Activated T-helper 1 cell treated with anti-CD3 and anti-CD28 coated beads, Interleukin-12 subunit alpha, Interleukin-12 subunit beta, Interleukin-2, Interleukin-4 antibody, amounts not matched to agents 30 ng/mL and 10 ng/mL and 1 ng/mL, durations not matched to agents 14 hours and 24 hours and 36 hours (primary cell): Measurements from ENCODE around the gene PTPRU. TPM values are rescaled to one million over a fixed set of nuclear protein-coding genes. Genes with fewer than 3 reads are reported as not detected.
"Not testable (repeated sequence)": the region's sequence is repeated elsewhere in the genome, so short reads cannot be mapped to it uniquely, and the experiment has no call there.

Experiments used
- DNase-seq: peaks from one replicate; pipeline ENCODE4 v3.0.0; 2021; ENCODE audit warnings: low spot score
- H3K27ac Mint-ChIP-seq: one replicate; pipeline ENCODE4 v1.8.0; 2021; ENCODE audit warnings: mild to moderate bottlenecking, mixed read lengths
- H3K27me3 Mint-ChIP-seq: one replicate; pipeline ENCODE4 v1.8.0; 2022; ENCODE audit warnings: mild to moderate bottlenecking, moderate library complexity, mixed read lengths; ENCODE audit not compliant: insufficient read depth
- H3K36me3 Mint-ChIP-seq: one replicate; pipeline ENCODE4 v1.8.0; 2021; ENCODE audit warnings: low read depth, mixed read lengths
- H3K4me1 Mint-ChIP-seq: one replicate; pipeline ENCODE4 v1.8.0; 2021; ENCODE audit warnings: low read depth, mixed read lengths
- H3K4me3 Mint-ChIP-seq: one replicate; pipeline ENCODE4 v1.8.0; 2021; ENCODE audit warnings: mild to moderate bottlenecking, moderate library complexity, mixed read lengths
- H3K9me3 Mint-ChIP-seq: one replicate; pipeline ENCODE4 v1.8.0; 2021; ENCODE audit warnings: mixed read lengths
- intact Hi-C: fragments of 100-400 bp; cut with micrococcal nuclease; formaldehyde crosslinking; loops from one replicate; pipeline ENCODE4 v1.15.1; 2024
- total RNA-seq: library from RNA; stranded (reverse); gene quantifications from 2 replicates; pipeline ENCODE4 v1.2.3, GENCODE V29; 2022

The PTPRU gene
- total RNA-seq, 1 donor from 2014 or later, result 0.67 TPM

- peaks cover 11% of the 10 kb centered on the region for H3K4me1 Mint-ChIP-seq
- no peaks in the 10 kb centered on the region for H3K9me3 Mint-ChIP-seq
- intact Hi-C loops, result loop anchor here (1.0 to 5.0 kb wide), 6 partner anchors 21 to 417 kb away; partner anchors contain the start of gene SRSF4
- peaks cover 14% of the 10 kb centered on the region for H3K36me3 Mint-ChIP-seq
- no peaks in the 10 kb centered on the region for H3K27me3 Mint-ChIP-seq
- no peak overlapping the region for H3K4me3 Mint-ChIP-seq
- H3K27ac Mint-ChIP-seq, result no peak overlapping the region
- DNase-seq, result peak; percentile 78
These were observed 33.6 kb upstream of the PTPRU start for GRCh38 chr1:29202584-29203340.

DNA sequence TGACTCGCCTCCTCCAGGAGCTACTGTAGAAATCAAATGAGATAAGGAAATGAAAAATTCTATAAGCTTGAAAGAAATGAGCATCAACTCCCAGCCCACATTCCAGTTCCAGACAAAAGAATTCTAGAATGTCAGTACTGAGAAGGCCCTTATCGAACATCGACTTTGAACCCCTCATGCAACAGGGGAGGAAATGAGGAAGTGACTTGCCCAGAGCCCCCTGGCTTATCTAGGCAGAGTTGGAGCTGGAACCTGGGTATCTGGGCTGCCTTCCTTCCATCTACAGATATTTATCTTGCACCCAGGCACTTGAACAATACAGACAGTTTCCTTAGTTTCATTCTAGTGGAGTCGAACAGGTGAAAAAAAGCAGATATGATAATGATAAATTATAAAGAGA lies 27.9 kb upstream of the PTPRU start:
- Mint-ChIP-seq H3K36me3 (peaks cover 10% of the 10 kb centered on the region), H3K27me3 (no peaks in the 10 kb centered on the region), H3K4me3 (no peak overlapping the region), H3K27ac (no peak overlapping the region), H3K9me3 (no peaks in the 10 kb centered on the region), H3K4me1 (no peaks in the 10 kb centered on the region)
- no peak for DNase-seq
- intact Hi-C loops, result no loop called here

- Mint-ChIP-seq H3K36me3 (peaks cover 13% of the 10 kb centered on the region), H3K4me3 (no peak overlapping the region), H3K27ac (no peak overlapping the region), H3K9me3 (no peaks in the 10 kb centered on the region), H3K4me1 (no peaks in the 10 kb centered on the region), H3K27me3 (no peaks in the 10 kb centered on the region)
- DNase-seq, result no peak
- intact Hi-C loops, result no loop called here
These were observed 27.1 kb upstream of the PTPRU start for GRCh38 chr1:29209173-29209572.

- Mint-ChIP-seq H3K4me3 (no peak overlapping the region), H3K27me3 (no peaks in the 10 kb centered on the region), H3K4me1 (no peaks in the 10 kb centered on the region), H3K36me3 (peaks cover 15% of the 10 kb centered on the region), H3K27ac (no peak overlapping the region), H3K9me3 (no peaks in the 10 kb centered on the region)
- DNase-seq, result no peak
- intact Hi-C loops, result no loop called here
These were observed 25.8 kb upstream of the PTPRU start for GRCh38 chr1:29210278-29211085.

- intact Hi-C loops, result no loop called here
- no peaks in the 10 kb centered on the region for H3K27me3 Mint-ChIP-seq
- H3K4me1 Mint-ChIP-seq, result no peaks in the 10 kb centered on the region
- H3K4me3 Mint-ChIP-seq, result no peak overlapping the region
- DNase-seq, result no peak
- no peaks in the 10 kb centered on the region for H3K9me3 Mint-ChIP-seq
- peaks cover 18% of the 10 kb centered on the region for H3K36me3 Mint-ChIP-seq
- no peak overlapping the region for H3K27ac Mint-ChIP-seq
These were observed 25.0 kb upstream of the PTPRU start for GRCh38 chr1:29211086-29212030.

DNA sequence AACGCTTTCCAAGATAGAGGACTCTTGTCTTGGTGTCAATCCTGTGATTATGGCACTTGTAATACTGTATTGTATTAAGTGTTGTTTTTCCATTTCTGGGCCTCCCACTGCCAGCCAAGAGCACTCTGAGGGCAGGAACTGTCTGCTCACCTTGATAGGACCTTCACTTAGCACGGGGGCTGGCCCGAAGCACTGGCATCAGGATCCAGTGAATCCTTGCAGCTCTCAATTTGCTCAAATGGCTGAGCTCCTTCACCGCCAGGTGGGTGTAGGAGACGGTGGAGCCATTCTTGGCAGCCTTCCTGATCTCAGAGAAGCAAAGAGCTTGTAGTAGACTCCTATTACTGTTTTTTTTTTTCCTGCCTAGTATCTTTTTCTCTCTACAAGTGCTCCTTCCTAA lies 23.3 kb upstream of the PTPRU start:
- intact Hi-C loops, result no loop called here
- no peak overlapping the region for H3K27ac Mint-ChIP-seq
- H3K4me3 Mint-ChIP-seq, result no peak overlapping the region
- H3K4me1 Mint-ChIP-seq, result no peaks in the 10 kb centered on the region
- H3K36me3 Mint-ChIP-seq, result peaks cover 18% of the 10 kb centered on the region
- DNase-seq, result no peak
- no peaks in the 10 kb centered on the region for H3K27me3 Mint-ChIP-seq
- H3K9me3 Mint-ChIP-seq, result no peaks in the 10 kb centered on the region

- H3K4me1 Mint-ChIP-seq, result peaks cover 5% of the 10 kb centered on the region
- H3K4me3 Mint-ChIP-seq, result no peak overlapping the region
- no peaks in the 10 kb centered on the region for H3K27me3 Mint-ChIP-seq
- H3K27ac Mint-ChIP-seq, result no peak overlapping the region
- intact Hi-C loops, result no loop called here
- peaks cover 24% of the 10 kb centered on the region for H3K36me3 Mint-ChIP-seq
- no peak for DNase-seq
- H3K9me3 Mint-ChIP-seq, result no peaks in the 10 kb centered on the region
These were observed 18.7 kb upstream of the PTPRU start for GRCh38 chr1:29217633-29218032.

DNA sequence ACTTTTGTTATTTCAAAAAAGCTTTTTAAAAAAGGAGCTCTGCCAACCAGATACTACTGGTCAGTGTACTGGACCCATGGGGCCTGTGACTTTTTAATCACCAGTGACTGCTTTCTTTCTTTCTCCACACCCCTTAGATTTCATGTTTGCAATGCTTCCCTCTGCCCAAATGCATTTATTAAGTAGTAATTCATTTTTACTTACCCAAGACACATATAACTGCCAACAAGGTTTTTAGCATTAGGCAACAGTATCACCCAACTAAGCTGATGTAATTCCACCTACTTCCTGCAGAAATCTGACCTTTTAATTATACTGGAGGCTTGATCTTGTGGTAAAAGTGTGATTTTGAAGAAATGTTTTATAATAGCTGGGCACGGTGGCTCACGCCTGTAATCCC lies 18.1 kb upstream of the PTPRU start:
- H3K9me3 Mint-ChIP-seq, result no peaks in the 10 kb centered on the region
- intact Hi-C loops, result no loop called here
- H3K4me1 Mint-ChIP-seq, result peaks cover 5% of the 10 kb centered on the region
- H3K27me3 Mint-ChIP-seq, result no peaks in the 10 kb centered on the region
- H3K27ac Mint-ChIP-seq, result no peak overlapping the region
- no peak for DNase-seq
- peaks cover 19% of the 10 kb centered on the region for H3K36me3 Mint-ChIP-seq
- H3K4me3 Mint-ChIP-seq, result no peak overlapping the region

DNA sequence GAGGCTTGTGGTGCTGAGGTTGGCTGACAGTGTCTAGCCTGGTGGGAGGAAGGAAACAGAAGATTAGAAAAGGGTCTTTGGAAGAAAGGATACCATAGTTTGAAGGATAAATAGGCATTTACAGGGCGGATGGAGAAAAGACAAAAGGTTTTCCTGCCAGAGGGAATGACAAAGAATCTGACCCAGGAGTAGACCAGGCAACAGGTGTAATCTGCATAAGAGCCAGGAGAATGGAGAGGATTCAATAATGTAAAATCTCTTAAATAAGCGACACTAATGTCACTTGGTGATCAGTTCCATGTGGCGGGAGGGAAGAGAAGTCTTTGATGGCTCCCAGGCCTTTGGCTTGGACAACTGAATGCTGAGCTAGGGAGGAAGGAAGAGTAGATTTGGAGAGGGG lies 15.0 kb upstream of the PTPRU start:
- DNase-seq, result no peak
- Mint-ChIP-seq H3K9me3 (no peaks in the 10 kb centered on the region), H3K36me3 (peaks cover 8% of the 10 kb centered on the region), H3K4me1 (peaks cover 5% of the 10 kb centered on the region), H3K27me3 (no peaks in the 10 kb centered on the region), H3K4me3 (no peak overlapping the region), H3K27ac (no peak overlapping the region)
- intact Hi-C loops, result no loop called here

DNA sequence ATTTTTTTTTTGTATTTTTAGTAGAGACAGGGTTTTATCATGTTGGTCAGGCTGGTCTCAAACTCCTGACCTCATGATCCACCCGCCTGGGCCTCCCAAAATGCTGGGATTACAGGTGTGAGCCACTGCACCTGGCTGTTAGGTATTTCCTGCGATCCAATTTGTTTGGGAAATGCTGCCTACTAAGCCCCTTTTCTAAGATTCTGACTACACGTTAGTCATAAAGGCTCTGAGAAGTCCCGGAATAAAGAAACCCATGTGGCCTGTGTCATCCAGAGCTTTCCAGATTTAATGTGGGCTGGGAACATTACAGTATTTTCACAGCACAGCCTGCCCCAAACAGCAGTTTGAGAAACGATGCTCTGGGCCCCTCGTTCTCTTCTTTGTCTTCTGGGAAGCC lies 14.1 kb upstream of the PTPRU start:
- DNase-seq, H3K27ac Mint-ChIP-seq, H3K4me3 Mint-ChIP-seq, H3K4me1 Mint-ChIP-seq, intact Hi-C loops, H3K27me3 Mint-ChIP-seq, H3K36me3 Mint-ChIP-seq, H3K9me3 Mint-ChIP-seq: not testable (repeated sequence)

GRCh38 chr1:29222686-29223085 lies 13.6 kb upstream of the PTPRU start:
- Mint-ChIP-seq H3K4me1 (peaks cover 5% of the 10 kb centered on the region), H3K27me3 (no peaks in the 10 kb centered on the region), H3K27ac (no peak overlapping the region), H3K4me3 (no peak overlapping the region), H3K9me3 (no peaks in the 10 kb centered on the region), H3K36me3 (peaks cover 7% of the 10 kb centered on the region)
- intact Hi-C loops, result no loop called here
- no peak for DNase-seq

DNA sequence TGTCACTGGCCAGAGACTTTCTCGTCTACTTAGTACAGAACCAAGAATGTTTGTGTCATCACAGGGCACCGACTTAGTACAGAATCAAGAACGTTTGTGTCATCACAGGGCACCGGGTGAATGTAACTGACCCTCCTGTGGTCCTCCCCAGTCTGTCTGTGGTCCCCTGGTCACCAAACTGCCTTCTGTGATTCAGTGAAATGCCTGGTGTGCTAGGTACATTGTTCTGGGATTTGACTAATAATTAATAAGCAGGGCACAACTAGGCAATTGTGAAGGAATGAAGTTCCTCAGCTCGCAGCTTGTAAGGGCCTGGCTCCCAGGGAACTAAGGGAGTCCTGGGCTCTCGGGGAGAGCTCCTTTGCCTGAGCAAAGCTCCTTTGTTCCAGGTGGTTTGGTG lies 12.8 kb upstream of the PTPRU start:
- no peak overlapping the region for H3K27ac Mint-ChIP-seq
- peaks cover 2% of the 10 kb centered on the region for H3K4me1 Mint-ChIP-seq
- intact Hi-C loops, result no loop called here
- no peak overlapping the region for H3K4me3 Mint-ChIP-seq
- H3K9me3 Mint-ChIP-seq, result no peaks in the 10 kb centered on the region
- H3K36me3 Mint-ChIP-seq, result peaks cover 7% of the 10 kb centered on the region
- DNase-seq, result no peak
- H3K27me3 Mint-ChIP-seq, result no peaks in the 10 kb centered on the region
